NT2/D1 (cell line): ENCODE measurements around the gene PLVAP.

Experiments used
- DNase-seq: peaks from one replicate; pipeline ENCODE4 v3.0.0-alpha.2; 2011; ENCODE audit warnings: low read depth, low spot score
- H3K27me3 ChIP-seq: 2 replicates; pipeline ENCODE4 v1.6.0; 2011; ENCODE audit warnings: mild to moderate bottlenecking; ENCODE audit not compliant: insufficient read length, insufficient read depth
- H3K36me3 ChIP-seq: 2 replicates; pipeline ENCODE4 v1.6.1; 2011; ENCODE audit warnings: mild to moderate bottlenecking, low read length, mixed read lengths; ENCODE audit not compliant: insufficient read depth, insufficient read length
- H3K4me1 ChIP-seq: 2 replicates; pipeline ENCODE4 v1.5.1; 2011; ENCODE audit not compliant: insufficient read depth, insufficient read length
- H3K4me3 ChIP-seq: 2 replicates; pipeline ENCODE4 v1.5.1; 2011; ENCODE audit warnings: low read depth; ENCODE audit not compliant: insufficient read length
- H3K9ac ChIP-seq: 2 replicates; pipeline ENCODE4 v1.6.0; 2011; ENCODE audit warnings: low read depth; ENCODE audit not compliant: insufficient read length
- H3K9me3 ChIP-seq: 2 replicates; pipeline ENCODE4 v1.5.1; 2011; ENCODE audit warnings: mild to moderate bottlenecking, low read length; ENCODE audit not compliant: insufficient read depth
- SUZ12 ChIP-seq: IDR thresholded peaks from 2 replicates; pipeline ENCODE4 v1.6.1; 2011; ENCODE audit not compliant: insufficient read length, insufficient read depth; ENCODE audit errors: extremely low read depth
- YY1 ChIP-seq: IDR thresholded peaks from 2 replicates; pipeline ENCODE4 v1.6.1; 2011; ENCODE audit not compliant: insufficient read length, insufficient read depth
- ZNF274 ChIP-seq: IDR thresholded peaks from 2 replicates; pipeline ENCODE4 v1.6.1; 2011; ENCODE audit warnings: mild to moderate bottlenecking, low read depth, low read length

Gene PLVAP

DNA sequence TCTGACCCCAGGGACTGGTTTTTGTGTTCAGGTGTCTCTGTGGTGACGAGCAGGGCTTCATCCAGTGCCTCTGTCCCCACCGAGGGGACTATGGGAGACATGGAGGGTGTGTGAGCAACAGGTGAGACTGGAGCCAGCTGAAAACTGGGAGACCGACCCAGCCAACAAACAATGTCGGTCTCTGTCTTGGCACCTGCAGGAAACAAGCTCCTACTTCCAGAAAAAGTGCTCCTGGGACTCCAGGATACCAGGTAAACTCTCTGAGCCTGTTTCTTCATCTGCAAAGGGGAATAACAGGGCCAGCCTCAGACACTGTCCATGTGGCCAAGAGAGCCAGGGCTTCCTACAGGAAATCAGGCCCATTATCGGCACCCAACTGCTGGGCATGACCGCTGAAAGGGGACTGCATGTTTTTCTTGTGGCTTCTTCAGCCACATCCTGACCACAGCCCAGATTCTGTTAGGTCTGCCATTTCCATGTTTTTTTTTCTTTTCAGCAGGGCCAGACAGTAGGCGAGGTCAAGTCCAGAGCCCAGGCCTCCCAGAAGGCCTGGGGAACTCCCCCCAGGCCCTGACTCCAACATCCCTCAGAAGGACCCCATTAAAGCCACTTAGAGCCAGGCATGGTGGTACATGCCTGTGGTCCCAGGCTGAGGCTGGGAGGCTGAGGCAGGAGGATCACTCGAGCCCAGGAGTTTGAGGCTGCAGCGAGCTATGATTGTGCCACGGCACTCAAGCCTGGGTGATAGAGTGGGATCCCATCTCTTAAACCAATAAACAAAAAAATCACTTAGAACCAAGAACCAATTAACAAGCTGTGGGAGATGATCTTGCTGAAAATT, 29.1 kb upstream of the PLVAP start:
- H3K27me3 ChIP-seq = no peaks in the 10 kb centered on the region
- TF ChIP-seq SUZ12 = no peak
- no peak for TF ChIP-seq ZNF274
- no peak for TF ChIP-seq YY1
- peak overlapping the region; percentile 78 for H3K4me3 ChIP-seq
- H3K36me3 ChIP-seq = peaks cover 16% of the 10 kb centered on the region
- peaks cover 9% of the 10 kb centered on the region for H3K4me1 ChIP-seq
- no peak for DNase-seq
- H3K9me3 ChIP-seq = no peaks in the 10 kb centered on the region
- peak overlapping the region; percentile 54 for H3K9ac ChIP-seq

- Histone ChIP-seq H3K4me3 (peak within 1 kb of the TSS; percentile 78), H3K4me1 (peaks cover 9% of the 10 kb centered on the region), H3K36me3 (peaks cover 20% of the 10 kb centered on the region), H3K27me3 (no peaks in the 10 kb centered on the region), H3K9ac (peak within 1 kb of the TSS; percentile 90), H3K9me3 (no peaks in the 10 kb centered on the region)
- DNase-seq = no peak
- TF ChIP-seq SUZ12 (no peak), YY1 (no peak), ZNF274 (no peak)
Observed at GRCh38 chr19:17405250-17406045, 28.3 kb upstream of the PLVAP start, which contains the start of gene BST2. Gene BST2 (minus strand): TSS chr19:17405630. CDS start chr19:17405575, 55 bp downstream.

GRCh38 chr19:17404621-17405249, 27.6 kb upstream of the PLVAP start:
- DNase-seq = no peak
- Histone ChIP-seq H3K9ac (peak overlapping the region; percentile 90), H3K27me3 (no peaks in the 10 kb centered on the region), H3K4me1 (peaks cover 9% of the 10 kb centered on the region), H3K4me3 (peak overlapping the region; percentile 78), H3K36me3 (peaks cover 27% of the 10 kb centered on the region), H3K9me3 (no peaks in the 10 kb centered on the region)
- TF ChIP-seq ZNF274 = no peak
- no peak for TF ChIP-seq YY1
- no peak for TF ChIP-seq SUZ12

DNA sequence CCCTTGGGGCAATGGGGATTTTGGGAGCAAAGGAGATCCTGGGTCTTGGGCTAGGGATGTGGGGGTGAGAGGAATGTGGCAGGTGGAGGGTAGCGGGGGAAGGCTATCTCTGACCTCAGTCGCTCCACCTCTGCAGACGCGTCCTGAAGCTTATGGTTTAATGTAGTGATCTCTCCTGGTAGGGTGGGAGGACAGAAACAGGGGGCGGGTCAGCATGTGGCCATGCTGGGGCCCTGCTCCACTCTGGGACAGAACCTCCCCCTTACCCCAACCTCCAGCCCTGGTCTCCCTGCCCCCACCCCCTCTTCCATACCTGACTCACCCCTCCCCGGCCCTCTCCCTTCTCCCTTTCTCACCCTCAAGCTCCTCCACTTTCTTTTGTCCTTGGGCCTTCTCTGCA, 26.9 kb upstream of the PLVAP start:
- H3K9ac ChIP-seq = peak overlapping the region; percentile 90
- peaks cover 29% of the 10 kb centered on the region for H3K36me3 ChIP-seq
- TF ChIP-seq ZNF274 (no peak), SUZ12 (no peak)
- H3K27me3 ChIP-seq = no peaks in the 10 kb centered on the region
- H3K9me3 ChIP-seq = no peaks in the 10 kb centered on the region
- peak overlapping the region; percentile 78 for H3K4me3 ChIP-seq
- peaks cover 9% of the 10 kb centered on the region for H3K4me1 ChIP-seq
- DNase-seq = no peak

- no peak for TF ChIP-seq YY1
- peaks cover 37% of the 10 kb centered on the region for H3K36me3 ChIP-seq
- peaks cover 9% of the 10 kb centered on the region for H3K4me1 ChIP-seq
- peak overlapping the region; percentile 78 for H3K4me3 ChIP-seq
- no peaks in the 10 kb centered on the region for H3K9me3 ChIP-seq
- DNase-seq = peak; percentile 72
- H3K9ac ChIP-seq = peak overlapping the region; percentile 90
- H3K27me3 ChIP-seq = no peaks in the 10 kb centered on the region
Observed at GRCh38 chr19:17402982-17403855, 26.1 kb upstream of the PLVAP start.

GRCh38 chr19:17401628-17402027, 24.5 kb upstream of the PLVAP start:
- DNase-seq = no peak
- H3K4me1 ChIP-seq = peaks cover 9% of the 10 kb centered on the region
- H3K27me3 ChIP-seq = no peaks in the 10 kb centered on the region
- no peak overlapping the region for H3K9ac ChIP-seq
- TF ChIP-seq ZNF274 = no peak
- no peak for TF ChIP-seq SUZ12
- TF ChIP-seq YY1 = no peak
- H3K36me3 ChIP-seq = peaks cover 49% of the 10 kb centered on the region
- no peaks in the 10 kb centered on the region for H3K9me3 ChIP-seq
- H3K4me3 ChIP-seq = no peak overlapping the region
